HG02588 (cell line): ENCODE data around the gene GRIFIN.

Source experiments
- ATAC-seq: cut with Tn5 transposase; IDR thresholded peaks from one replicate; pipeline ENCODE4 v1.9.1; 2021; ENCODE audit warnings: mild to moderate bottlenecking, moderate library complexity; ENCODE audit not compliant: unreplicated experiment

The GRIFIN gene

GRCh38 chr7:2513702-2514101 is 37.5 kb upstream of the GRIFIN start:
- no peak for ATAC-seq

GRCh38 chr7:2512713-2513112 is 36.5 kb upstream of the GRIFIN start:
- ATAC-seq: no peak

GRCh38 chr7:2512179-2512661 is 36.0 kb upstream of the GRIFIN start:
- no peak for ATAC-seq

GRCh38 chr7:2511769-2512168 is 35.6 kb upstream of the GRIFIN start:
- ATAC-seq: no peak

- no peak for ATAC-seq
Measured at GRCh38 chr7:2510909-2511768, 34.9 kb upstream of the GRIFIN start.

- ATAC-seq: no peak
Measured at GRCh38 chr7:2510130-2510776, 34.1 kb upstream of the GRIFIN start.

GRCh38 chr7:2509298-2509906 is 33.2 kb upstream of the GRIFIN start:
- ATAC-seq: no peak

GRCh38 chr7:2508327-2509215 is 32.4 kb upstream of the GRIFIN start:
- ATAC-seq: no peak

GRCh38 chr7:2507917-2508306 is 31.7 kb upstream of the GRIFIN start:
- ATAC-seq: no peak

- no peak for ATAC-seq
Measured at GRCh38 chr7:2507208-2507916, 31.2 kb upstream of the GRIFIN start.

- no peak for ATAC-seq
Measured at GRCh38 chr7:2505401-2505800, 29.2 kb upstream of the GRIFIN start.

- no peak for ATAC-seq
Measured at GRCh38 chr7:2504889-2505375, 28.7 kb upstream of the GRIFIN start.

GRCh38 chr7:2504128-2504888 is 28.1 kb upstream of the GRIFIN start:
- ATAC-seq: no peak

GRCh38 chr7:2503056-2503941 is 27.1 kb upstream of the GRIFIN start:
- ATAC-seq: no peak

- no peak for ATAC-seq
Measured at GRCh38 chr7:2502647-2502966, 26.4 kb upstream of the GRIFIN start.

- ATAC-seq: no peak
Measured at GRCh38 chr7:2501947-2502646, 25.9 kb upstream of the GRIFIN start.

GRCh38 chr7:2500701-2501100 is 24.5 kb upstream of the GRIFIN start:
- ATAC-seq: no peak
